ENCODE measurements around the gene ORC3.

Gene ORC3

DNA sequence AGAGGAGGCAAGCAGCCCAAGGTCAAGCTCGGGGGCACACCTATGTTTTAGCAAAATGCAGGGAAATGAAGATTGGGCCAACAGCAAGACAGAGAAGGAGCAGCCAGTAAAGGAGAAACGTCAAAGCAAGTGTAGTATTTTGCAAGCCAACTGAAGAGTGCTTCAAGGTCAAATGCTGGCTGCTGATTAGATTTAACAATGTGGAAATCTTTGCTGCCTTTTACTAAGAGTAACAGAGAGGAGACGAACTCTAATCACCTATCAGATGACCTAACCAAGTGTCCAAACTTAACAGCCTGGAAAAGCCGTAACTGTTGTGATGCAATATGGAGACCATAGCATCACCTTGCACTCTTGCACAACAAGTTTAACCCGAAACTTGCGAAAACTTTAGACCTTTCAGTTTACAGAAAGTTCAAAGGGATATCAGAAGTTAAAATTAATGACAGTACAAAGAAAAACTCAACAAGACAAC, 81.7 kb downstream of the ORC3 start:
- no peak overlapping the region for H3K4me3 ChIP-seq (ENCODE audit: low read depth in 1 of 2, low read length in 2 of 2)
- no peaks in the 10 kb centered on the region for H3K27me3 ChIP-seq (ENCODE audit: insufficient read depth, low read length, poor library complexity)
- no peak overlapping the region for H3K4me2 ChIP-seq (ENCODE audit: insufficient read depth, low read length)
- H3K27ac ChIP-seq (ENCODE audit: low read length): no peak overlapping the region
- H3K9ac ChIP-seq (ENCODE audit: low read depth, low read length): no peak overlapping the region
- TF ChIP-seq EZH2 (IDR thresholded peaks at IDR 0.05; ENCODE audit: borderline replicate concordance, low read depth, low read length, severe bottlenecking): no peak
- TF ChIP-seq, protein P1, sequence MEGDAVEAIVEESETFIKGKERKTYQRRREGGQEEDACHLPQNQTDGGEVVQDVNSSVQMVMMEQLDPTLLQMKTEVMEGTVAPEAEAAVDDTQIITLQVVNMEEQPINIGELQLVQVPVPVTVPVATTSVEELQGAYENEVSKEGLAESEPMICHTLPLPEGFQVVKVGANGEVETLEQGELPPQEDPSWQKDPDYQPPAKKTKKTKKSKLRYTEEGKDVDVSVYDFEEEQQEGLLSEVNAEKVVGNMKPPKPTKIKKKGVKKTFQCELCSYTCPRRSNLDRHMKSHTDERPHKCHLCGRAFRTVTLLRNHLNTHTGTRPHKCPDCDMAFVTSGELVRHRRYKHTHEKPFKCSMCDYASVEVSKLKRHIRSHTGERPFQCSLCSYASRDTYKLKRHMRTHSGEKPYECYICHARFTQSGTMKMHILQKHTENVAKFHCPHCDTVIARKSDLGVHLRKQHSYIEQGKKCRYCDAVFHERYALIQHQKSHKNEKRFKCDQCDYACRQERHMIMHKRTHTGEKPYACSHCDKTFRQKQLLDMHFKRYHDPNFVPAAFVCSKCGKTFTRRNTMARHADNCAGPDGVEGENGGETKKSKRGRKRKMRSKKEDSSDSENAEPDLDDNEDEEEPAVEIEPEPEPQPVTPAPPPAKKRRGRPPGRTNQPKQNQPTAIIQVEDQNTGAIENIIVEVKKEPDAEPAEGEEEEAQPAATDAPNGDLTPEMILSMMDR (IDR thresholded peaks at IDR 0.05; ENCODE audit: borderline replicate concordance, extremely low read depth, low read length, poor library complexity, severe bottlenecking): no peak
- no peak for ATAC-seq (ENCODE audit: insufficient read depth, low read depth)
- no peaks in the 10 kb centered on the region for H4K20me1 ChIP-seq (ENCODE audit: insufficient read depth, low read length)
- H2AFZ ChIP-seq (ENCODE audit: low read depth, low read length): no peak overlapping the region
- DNase-seq: no peak
- H3K9me3 ChIP-seq (ENCODE audit: insufficient read depth, low read length, severe bottlenecking): no peaks in the 10 kb centered on the region
- H3K36me3 ChIP-seq (ENCODE audit: insufficient read depth, low read length): peaks cover 59% of the 10 kb centered on the region
- no peaks in the 10 kb centered on the region for H3K79me2 ChIP-seq (ENCODE audit: insufficient read depth, low read length)
- no peaks in the 10 kb centered on the region for H3K4me1 ChIP-seq (ENCODE audit: insufficient read depth, low read length)

DNA sequence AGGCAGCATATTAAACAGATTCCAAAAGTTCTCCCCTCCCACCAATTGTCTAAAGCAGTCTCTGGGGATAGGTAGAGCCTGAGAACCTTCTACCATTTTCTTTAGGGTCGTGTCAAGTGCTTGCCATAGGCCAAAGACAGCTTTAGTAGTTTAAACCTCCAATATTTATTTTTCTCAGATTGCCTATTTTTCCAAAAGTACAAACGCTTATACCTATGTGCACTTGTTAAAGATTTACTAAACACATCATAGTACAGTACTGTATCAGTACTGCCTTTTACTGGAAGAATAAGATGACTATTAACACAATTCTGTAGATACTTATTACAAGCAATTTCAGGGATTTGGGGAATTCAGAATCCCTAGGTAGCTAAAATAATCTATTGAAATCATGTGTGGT, 82.7 kb downstream of the ORC3 start:
- no peak for ATAC-seq (ENCODE audit: insufficient read depth, low read depth)
- DNase-seq: no peak
- Histone ChIP-seq H2AFZ (ENCODE audit: low read depth, low read length) (no peak overlapping the region), H3K4me1 (ENCODE audit: insufficient read depth, low read length) (no peaks in the 10 kb centered on the region), H3K27ac (ENCODE audit: low read length) (no peak overlapping the region), H4K20me1 (ENCODE audit: insufficient read depth, low read length) (no peaks in the 10 kb centered on the region), H3K9me3 (ENCODE audit: insufficient read depth, low read length, severe bottlenecking) (no peaks in the 10 kb centered on the region), H3K4me2 (ENCODE audit: insufficient read depth, low read length) (no peak overlapping the region), H3K9ac (ENCODE audit: low read depth, low read length) (no peak overlapping the region), H3K4me3 (ENCODE audit: low read depth in 1 of 2, low read length in 2 of 2) (no peak overlapping the region), H3K36me3 (ENCODE audit: insufficient read depth, low read length) (peaks cover 59% of the 10 kb centered on the region), H3K79me2 (ENCODE audit: insufficient read depth, low read length) (peaks cover 2% of the 10 kb centered on the region; the same call in 1 of the 2 replicates), H3K27me3 (ENCODE audit: insufficient read depth, low read length, poor library complexity) (no peaks in the 10 kb centered on the region)
- TF ChIP-seq EZH2 (IDR thresholded peaks at IDR 0.05; ENCODE audit: borderline replicate concordance, low read depth, low read length, severe bottlenecking): no peak
- TF ChIP-seq, protein P1 (IDR thresholded peaks at IDR 0.05; ENCODE audit: borderline replicate concordance, extremely low read depth, low read length, poor library complexity, severe bottlenecking): no peak

DNA sequence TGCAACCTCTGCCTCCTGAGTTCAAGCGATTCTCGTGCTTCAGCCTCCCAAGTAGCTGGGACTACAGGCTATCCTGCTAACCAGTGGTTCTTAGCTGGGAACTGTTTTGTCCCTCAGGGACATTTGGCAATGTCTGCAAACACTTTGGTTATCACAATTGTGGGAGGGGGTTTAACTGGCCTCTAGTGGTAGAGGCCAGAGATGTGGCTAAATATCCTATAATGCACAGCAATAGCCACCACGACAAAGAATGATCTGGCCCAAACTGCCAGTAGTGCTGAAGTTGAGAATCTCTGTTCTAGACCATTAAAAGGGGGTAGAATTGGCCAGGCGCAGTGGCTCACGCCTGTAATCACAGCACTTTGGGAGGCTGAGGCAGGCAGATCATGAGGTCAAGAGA, 83.3 kb downstream of the ORC3 start:
- Histone ChIP-seq H3K27ac (ENCODE audit: low read length) (no peak overlapping the region), H3K4me2 (ENCODE audit: insufficient read depth, low read length) (no peak overlapping the region), H3K27me3 (ENCODE audit: insufficient read depth, low read length, poor library complexity) (no peaks in the 10 kb centered on the region), H3K4me3 (ENCODE audit: low read depth in 1 of 2, low read length in 2 of 2) (no peak overlapping the region), H3K79me2 (ENCODE audit: insufficient read depth, low read length) (peaks cover 2% of the 10 kb centered on the region; the same call in 1 of the 2 replicates), H3K4me1 (ENCODE audit: insufficient read depth, low read length) (no peaks in the 10 kb centered on the region), H3K9ac (ENCODE audit: low read depth, low read length) (no peak overlapping the region), H3K9me3 (ENCODE audit: insufficient read depth, low read length, severe bottlenecking) (no peaks in the 10 kb centered on the region), H4K20me1 (ENCODE audit: insufficient read depth, low read length) (no peaks in the 10 kb centered on the region), H2AFZ (ENCODE audit: low read depth, low read length) (no peak overlapping the region), H3K36me3 (ENCODE audit: insufficient read depth, low read length) (peaks cover 58% of the 10 kb centered on the region)
- DNase-seq (no peak), ATAC-seq (ENCODE audit: insufficient read depth, low read depth) (no peak)
- TF ChIP-seq EZH2 (IDR thresholded peaks at IDR 0.05; ENCODE audit: borderline replicate concordance, low read depth, low read length, severe bottlenecking): no peak
- TF ChIP-seq, protein P1 (IDR thresholded peaks at IDR 0.05; ENCODE audit: borderline replicate concordance, extremely low read depth, low read length, poor library complexity, severe bottlenecking): no peak

DNA sequence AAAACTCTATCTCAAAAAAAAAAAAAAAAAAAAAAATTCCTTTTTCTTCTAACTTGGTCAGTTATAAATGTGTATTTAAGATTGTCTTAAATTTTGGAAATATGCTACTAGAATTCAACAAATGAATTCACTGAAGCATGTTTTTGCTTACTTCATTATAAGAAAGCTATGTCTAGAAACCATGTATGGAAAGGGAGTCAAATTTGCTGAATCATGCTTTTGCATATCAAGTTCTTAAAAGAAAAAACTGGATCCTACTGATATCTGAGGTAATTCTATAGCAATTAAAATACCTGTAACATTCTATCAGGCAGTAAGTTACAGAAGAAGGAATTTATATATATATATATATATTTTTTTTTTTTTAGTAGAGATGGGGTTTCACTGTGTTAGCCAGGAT, 84.4 kb downstream of the ORC3 start:
- no peaks in the 10 kb centered on the region for H3K9me3 ChIP-seq (ENCODE audit: insufficient read depth, low read length, severe bottlenecking)
- H4K20me1 ChIP-seq (ENCODE audit: insufficient read depth, low read length): no peaks in the 10 kb centered on the region
- no peak for TF ChIP-seq EZH2 (IDR thresholded peaks at IDR 0.05; ENCODE audit: borderline replicate concordance, low read depth, low read length, severe bottlenecking)
- TF ChIP-seq, protein P1 (IDR thresholded peaks at IDR 0.05; ENCODE audit: borderline replicate concordance, extremely low read depth, low read length, poor library complexity, severe bottlenecking): no peak
- no peak overlapping the region for H3K27ac ChIP-seq (ENCODE audit: low read length)
- no peak for DNase-seq
- H3K4me1 ChIP-seq (ENCODE audit: insufficient read depth, low read length): no peaks in the 10 kb centered on the region
- no peak overlapping the region for H3K4me3 ChIP-seq (ENCODE audit: low read depth in 1 of 2, low read length in 2 of 2)
- no peak overlapping the region for H3K4me2 ChIP-seq (ENCODE audit: insufficient read depth, low read length)
- H3K9ac ChIP-seq (ENCODE audit: low read depth, low read length): no peak overlapping the region
- ATAC-seq (ENCODE audit: insufficient read depth, low read depth): no peak
- no peak overlapping the region for H2AFZ ChIP-seq (ENCODE audit: low read depth, low read length)
- peaks cover 62% of the 10 kb centered on the region for H3K36me3 ChIP-seq (ENCODE audit: insufficient read depth, low read length)
- H3K27me3 ChIP-seq (ENCODE audit: insufficient read depth, low read length, poor library complexity): no peaks in the 10 kb centered on the region
- H3K79me2 ChIP-seq (ENCODE audit: insufficient read depth, low read length): peaks cover 4% of the 10 kb centered on the region; the same call in 1 of the 2 replicates

Data from DND-41 (cell line).